Measurements from ENCODE around the gene PLD1.

- TF ChIP-seq, protein P1, sequence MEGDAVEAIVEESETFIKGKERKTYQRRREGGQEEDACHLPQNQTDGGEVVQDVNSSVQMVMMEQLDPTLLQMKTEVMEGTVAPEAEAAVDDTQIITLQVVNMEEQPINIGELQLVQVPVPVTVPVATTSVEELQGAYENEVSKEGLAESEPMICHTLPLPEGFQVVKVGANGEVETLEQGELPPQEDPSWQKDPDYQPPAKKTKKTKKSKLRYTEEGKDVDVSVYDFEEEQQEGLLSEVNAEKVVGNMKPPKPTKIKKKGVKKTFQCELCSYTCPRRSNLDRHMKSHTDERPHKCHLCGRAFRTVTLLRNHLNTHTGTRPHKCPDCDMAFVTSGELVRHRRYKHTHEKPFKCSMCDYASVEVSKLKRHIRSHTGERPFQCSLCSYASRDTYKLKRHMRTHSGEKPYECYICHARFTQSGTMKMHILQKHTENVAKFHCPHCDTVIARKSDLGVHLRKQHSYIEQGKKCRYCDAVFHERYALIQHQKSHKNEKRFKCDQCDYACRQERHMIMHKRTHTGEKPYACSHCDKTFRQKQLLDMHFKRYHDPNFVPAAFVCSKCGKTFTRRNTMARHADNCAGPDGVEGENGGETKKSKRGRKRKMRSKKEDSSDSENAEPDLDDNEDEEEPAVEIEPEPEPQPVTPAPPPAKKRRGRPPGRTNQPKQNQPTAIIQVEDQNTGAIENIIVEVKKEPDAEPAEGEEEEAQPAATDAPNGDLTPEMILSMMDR (IDR thresholded peaks at IDR 0.05), result no peak
- TF ChIP-seq POLR2A (IDR thresholded peaks at IDR 0.05), result no peak
Observed at GRCh38 chr3:171616798-171617197, 193.5 kb downstream of the PLD1 start.

All from tibial nerve (tissue), 3 donors.